GM19324 (cell line): Measurements from ENCODE around the gene USP7.
A peak's percentile ranks its signal among the peaks of the same experiment; 100 is the strongest.
"Not testable (repeated sequence)": the region's sequence is repeated elsewhere in the genome, so short reads cannot be mapped to it uniquely, and the experiment has no call there.

Source experiments
- ATAC-seq: cut with Tn5 transposase; IDR thresholded peaks from one replicate; pipeline ENCODE4 v1.9.1; 2021; ENCODE audit warnings: mild to moderate bottlenecking, moderate library complexity; ENCODE audit not compliant: unreplicated experiment, low FRiP score

USP7 gene

DNA sequence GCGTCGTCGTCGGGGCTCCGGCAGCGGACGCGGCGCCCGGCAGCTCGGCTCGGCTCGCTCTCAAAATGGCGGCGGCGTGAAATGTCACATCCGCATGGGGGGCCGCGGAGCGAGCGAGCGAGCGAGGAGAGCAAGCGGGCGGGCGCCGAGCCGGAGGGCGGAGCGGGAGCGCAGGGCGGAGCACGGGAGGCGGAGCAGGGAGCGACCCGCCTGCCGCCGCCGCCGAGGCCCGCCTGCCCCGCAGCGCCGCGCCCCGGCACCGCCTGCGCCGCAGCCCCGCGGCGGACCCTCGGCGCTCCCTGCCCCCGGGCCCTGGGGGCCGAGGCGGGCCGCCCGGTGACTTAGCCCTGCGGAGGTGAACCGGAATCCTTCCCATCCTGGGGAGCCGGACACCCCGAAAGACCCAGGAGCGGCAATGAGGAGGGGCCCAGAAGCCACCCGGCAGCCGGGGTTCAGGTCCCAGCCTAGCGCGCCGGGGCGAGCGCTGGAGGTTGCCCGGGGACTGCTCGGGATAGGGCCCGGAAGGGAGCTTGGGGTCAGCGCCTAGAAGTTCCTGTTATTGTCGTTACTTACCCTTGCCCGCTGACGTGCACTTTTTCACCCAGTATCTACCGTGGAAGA is at the start of gene USP7:
Gene USP7 (minus strand): TSS at position 86 of the 621 bp plus-strand sequence. CDS start 621 bp downstream, outside the sequence.
- peak; percentile 81 for ATAC-seq

DNA sequence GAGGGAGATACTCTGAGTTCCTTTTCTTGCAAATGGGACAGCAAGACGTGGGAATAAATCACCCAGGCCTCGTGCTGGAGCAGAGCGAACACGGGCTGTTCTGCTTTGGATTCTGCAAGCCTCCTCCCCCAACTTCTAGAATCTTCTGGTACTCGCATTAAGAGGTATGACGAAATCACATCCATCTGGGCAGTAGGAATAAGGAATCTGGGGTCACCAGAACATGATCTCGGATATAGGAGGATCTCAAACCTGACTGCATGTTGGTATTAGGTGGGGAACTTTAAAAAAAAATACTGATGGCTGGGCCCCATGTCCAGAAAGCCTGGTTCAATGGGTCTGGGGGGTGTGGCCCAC is 49.8 kb upstream of the USP7 start:
- no peak for ATAC-seq

DNA sequence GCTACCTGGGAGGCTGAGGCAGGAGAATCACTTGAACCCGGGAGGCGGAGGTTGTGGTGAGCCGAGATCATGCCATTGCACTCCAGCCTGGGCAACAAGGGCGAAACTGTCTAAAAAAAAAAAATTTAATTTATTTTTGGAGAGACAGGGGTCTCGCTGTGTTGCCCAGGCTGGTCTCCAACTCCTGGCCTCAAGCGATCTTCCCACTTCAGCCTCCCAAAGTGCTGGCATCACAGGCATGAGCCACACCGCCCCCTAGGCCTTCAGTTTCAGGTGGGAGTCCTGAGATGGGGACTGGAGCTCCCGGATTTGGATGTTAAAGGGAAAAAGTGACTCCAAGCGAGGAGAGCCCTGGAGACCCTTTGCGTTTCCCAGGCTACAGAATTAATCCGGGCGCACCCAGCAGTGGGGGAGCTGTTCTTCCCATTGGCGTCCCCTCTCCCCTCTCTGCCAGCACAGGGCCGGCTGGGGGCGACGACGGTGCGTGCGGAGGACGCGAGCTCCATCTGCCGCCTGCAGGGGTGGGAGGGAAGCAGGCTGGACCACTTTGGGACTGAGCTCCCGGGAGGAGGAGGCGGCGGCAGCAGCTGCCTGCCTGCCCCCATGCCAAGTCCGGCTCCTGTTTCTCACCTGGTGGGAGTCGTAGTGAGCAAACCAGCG is 49.3 kb upstream of the USP7 start:
- ATAC-seq: no peak

DNA sequence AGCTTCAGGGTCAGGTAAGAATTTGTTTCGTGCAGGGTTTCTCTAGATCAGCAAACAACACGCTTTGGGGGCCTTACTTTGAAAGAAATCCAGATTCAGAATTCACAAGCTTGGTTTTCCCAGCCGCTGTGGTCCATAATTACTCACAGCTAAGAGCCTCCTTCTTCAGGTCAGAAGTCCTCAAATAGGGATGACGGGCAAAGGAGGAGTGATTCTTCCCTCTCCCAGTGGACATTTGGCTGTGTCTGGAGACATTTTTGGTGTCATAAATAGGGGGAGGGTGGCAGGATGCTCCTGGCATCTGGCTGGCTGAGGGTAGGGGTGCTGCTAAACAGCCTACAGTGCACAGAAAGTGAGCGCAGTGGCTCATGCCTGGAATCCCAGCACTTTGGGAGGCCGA is 48.6 kb upstream of the USP7 start:
- no peak for ATAC-seq

DNA sequence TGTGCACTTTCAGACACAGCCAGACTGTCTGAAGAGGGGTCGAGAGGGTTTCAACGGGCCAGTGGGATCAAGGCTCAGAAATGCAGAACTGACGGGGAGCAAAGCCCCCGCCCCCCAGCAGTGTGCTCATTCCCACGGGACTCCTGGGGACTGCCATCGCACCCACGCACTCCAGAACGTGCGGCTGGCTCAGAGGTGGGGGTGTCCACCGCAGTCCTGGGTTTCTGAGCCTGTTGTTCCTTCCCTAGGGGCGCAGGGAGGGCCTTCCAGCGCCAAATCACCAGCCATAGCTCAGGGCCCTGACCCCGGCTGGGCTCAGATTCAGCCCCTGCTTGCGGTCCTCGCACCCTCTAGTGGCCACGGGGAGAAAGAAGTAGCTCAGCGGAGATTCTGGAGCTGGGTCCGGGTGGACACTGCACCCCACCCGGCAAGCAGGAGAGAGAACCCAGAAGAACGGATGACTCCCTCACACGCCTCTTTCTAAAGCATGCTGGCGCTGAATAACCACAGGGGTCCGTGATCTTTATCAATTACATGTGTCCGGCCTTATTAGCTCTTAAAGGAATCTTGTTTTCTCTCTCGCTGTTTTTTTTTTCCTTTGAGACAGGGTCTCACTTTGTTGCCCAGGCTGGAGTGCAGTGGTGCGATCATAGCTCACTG is 45.0 kb upstream of the USP7 start:
- ATAC-seq: peak; percentile 84

DNA sequence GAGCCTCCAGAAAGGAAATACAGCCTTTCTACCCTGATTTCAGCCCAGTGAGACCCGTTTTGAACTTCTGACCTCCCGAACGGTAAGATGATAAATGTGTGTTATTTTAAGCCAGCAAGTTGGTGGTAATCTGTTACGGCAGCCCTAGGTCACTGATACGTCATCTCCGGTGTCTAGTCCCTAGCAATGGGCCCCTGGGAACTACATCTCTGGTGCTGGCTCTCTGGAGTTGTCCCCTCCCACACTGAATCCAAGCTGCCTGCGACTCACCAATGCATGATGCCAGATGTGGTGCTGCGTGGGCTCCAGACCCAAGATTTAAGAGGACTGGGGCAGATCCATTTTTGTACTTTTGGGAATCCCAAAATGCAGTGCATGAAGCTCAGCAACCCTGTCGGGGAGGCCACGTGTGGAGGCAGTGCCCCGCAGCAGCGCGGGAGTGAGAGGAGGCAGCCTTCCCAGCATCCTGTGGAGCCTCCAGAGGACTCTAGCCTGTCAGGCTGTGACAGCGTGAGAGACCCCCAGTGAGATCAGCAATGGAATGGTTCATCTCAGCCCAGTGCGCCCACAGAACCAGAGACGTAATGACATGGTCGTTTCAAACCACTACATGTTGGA is 43.6 kb upstream of the USP7 start:
- ATAC-seq: no peak

DNA sequence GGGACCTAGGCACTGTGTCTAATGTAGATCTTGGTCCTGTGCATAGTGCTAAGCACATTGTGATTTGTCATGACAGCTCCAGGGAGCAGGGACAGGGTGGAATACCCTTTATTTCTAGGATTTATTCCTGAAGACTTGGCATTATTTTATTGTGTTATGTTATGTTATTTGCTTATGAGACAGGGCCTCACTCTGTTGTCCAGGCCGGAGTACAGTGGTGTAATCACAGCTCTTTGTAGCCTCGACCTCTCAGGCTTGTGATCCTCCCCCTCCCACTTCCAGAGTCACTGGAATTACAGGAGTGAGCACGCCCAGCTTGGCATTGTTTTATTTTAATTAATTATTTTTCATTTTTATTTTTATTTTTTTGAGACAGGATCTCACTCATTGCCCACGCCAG is 40.5 kb upstream of the USP7 start:
- no peak for ATAC-seq

DNA sequence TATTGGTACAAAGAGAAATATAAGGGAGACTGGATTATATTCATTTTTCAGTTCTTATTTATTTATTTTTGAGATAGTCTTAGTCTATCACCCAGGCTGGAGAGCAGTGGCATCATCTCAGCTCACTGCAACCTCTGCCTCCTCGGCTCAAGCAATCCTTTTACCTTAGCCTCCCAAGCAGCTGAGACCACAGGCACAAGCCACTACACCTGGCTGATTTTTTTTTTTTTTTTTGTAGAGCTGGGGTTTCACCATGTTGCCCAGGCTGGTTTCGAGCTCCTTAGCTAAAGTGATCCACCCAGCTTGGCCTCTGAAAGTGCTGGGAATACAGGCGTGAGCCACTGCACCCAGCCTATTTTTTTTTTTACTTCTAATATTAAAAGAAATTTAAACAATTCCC is 40.1 kb upstream of the USP7 start:
- ATAC-seq: no peak

DNA sequence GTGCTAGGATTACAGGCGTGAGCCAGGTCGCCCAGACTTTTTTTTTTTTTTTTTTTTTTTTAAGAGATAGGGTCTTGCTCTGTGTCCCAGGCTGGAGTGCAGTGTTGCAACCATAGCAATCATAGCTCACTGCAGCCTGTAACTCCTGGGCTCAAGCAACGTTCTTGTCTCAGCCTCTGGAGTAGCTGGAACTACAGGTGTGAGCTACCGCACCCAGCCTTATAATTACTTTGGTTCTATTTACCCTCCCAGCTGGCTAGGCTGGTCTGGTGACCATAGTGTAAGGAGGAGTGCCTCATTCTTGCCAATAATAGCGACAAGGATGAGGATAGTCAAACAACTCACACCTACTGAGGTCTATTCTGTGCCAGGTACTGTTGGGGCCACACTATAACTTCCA is 39.6 kb upstream of the USP7 start:
- ATAC-seq: no peak

DNA sequence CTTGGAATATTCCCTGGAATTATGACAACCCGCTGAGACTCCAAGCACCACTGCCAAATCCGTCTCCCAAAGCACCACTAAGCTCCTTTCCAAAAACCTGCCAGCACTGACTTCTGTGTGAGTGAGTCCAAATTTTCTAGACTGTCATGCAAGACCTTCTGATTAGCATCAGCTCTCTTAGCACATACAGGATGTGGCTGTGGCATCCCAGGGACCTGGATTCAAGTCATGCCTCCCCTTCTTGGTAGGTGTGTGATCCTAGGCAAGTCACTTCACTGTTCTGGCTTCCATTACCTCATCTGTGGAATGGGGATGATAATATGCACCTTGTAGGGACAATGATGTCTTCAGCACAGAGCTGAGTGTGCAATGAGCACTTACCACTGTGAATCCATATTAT is 38.3 kb upstream of the USP7 start:
- no peak for ATAC-seq

DNA sequence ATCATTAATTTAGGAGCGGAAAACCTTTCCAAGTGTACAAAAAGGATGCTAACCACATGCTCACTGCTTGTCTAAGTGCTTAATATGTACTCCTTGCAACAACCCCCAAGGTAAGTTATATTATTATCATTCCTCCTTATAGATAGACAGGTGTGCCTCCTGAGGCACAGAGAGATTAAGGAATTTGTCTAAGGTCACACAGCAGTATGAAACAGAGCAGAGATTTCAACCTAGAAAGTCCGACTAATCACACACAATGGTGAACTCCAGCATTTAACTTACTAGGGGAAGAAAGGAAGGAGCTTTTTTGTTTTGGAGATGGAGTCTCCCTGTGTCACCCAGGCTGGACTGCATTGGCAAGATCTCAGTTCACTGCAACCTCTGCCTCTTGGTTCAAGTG is 37.0 kb upstream of the USP7 start:
- no peak for ATAC-seq

DNA sequence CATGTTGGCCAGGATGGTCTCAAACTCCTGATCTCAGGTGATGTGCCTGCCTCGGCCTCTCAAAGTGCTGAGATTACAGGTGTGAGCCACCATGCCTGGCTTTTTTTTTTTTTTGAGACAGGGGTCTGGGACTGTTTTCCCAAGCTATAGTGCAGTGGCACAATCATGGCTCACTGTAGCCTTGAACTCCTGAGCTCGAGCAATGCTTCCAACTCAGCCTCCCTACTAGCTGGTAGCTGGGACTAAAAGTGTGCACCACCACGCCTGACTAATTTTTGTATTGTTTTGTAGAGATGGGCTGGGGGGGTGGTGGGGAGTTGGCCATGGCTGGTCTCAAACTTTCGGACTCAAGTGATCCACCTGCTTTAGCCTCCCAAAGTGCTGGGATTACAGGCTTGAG is 36.1 kb upstream of the USP7 start:
- no peak for ATAC-seq

DNA sequence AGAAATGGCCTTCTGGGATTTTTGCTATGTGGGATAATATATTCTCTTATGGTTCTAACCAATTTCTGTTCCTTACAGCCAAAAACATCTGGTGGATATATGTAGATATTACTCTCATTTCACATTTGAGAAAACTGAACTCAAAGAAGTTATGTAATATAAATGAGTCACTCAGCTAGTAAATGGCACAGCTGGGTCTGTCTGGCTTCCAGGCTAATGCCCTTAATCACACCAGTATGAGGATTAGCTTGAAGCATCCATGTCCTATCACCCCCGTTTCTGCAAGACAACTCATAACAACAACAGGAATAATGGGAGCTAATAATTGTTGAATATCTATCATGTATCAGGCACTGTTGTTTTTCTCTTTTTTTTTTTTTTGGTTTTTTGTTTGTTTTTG is 34.4 kb upstream of the USP7 start:
- ATAC-seq: no peak

DNA sequence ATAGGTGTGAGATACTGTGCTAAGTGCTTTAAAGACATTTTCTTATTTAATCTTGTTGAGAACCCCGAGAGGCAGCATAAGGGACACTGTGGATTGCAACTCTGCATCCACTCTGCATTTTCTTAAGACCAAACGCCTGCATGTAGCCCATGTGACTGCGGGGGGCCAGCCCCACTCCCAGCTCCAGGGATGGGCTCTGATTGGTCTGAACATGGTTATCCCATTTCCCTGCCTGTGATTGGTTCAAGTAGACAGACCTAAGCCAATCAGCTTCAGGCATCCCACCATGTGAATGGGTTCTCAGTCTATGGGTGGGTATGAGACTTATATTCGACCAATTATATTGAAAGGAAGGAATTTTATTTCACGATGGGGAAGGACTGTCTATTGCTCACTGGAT is 33.2 kb upstream of the USP7 start:
- no peak for ATAC-seq

DNA sequence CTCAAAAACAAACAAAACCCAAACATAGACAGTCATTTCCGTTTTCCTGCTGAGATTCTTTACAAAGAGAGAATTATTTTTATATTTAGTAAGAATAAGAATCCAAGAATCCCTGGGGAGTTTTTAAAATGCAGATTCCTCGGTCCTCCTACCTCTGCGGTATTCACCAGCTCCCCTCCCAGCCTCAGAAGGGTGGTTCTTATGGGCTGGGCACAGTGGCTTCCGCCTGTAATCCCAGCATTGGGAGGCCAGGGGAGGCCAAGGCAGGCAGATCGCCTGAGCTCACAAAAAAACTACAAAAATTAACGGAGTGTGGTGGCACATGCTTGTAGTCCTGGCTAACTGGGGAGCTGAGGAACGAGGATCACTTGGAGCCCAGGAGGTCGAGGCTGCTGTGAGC is 26.7 kb upstream of the USP7 start:
- no peak for ATAC-seq

DNA sequence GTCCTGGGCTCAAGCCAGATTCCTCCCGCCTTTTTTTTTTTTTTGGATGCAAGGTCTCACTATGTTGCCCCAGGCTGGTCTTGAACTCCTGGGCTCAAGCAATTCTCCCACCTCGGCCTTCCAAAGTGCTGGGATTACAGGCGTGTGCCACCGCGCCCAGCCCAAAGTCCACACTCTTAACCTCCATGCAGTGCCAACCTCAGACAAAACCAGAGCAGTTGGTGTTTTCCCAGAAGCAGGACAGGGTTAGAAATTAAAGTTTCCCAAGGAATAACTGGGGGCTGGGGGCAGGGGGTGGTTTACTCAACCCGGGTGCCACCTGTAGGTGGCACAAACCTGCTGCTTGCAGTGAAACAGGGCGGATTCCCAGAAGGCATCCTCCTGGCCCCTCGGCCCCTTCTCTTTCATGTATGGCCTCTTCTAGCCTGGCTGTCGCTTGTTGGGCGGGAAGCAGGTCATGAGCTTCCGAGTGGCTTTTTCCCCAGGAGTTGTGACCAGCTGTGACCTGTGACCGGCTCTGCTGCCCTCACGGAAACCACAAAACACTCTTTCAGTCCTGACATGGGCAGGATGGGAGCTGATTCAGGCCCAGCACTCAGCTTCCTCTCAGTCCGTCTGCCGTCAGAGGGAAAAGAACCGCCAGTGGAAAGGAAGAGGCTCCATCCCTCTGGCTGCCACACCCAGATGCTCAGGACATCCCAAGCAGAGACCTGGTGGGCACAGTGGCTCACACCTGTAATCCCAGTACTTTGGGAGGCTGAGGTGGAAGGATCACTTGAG is 25.6 kb upstream of the USP7 start:
- ATAC-seq: no peak

DNA sequence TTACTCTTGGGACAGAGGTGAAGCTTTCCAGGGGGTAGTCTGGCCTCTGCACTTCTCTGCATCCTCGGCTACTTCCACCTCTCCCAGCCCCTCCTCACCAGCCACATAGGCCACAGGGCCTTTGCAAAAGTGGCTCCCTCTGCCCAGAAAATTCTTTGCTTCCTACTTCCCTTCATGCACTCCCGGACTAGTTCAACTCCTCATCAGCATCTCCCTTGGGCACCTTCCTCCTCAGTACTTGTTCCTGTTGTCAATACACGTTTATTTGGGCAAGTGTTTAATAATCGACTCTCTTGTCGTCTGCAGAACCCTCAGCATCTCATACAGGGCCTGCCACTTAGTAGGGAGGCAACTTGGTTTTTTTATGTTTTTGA is 23.1 kb upstream of the USP7 start:
- ATAC-seq: no peak

DNA sequence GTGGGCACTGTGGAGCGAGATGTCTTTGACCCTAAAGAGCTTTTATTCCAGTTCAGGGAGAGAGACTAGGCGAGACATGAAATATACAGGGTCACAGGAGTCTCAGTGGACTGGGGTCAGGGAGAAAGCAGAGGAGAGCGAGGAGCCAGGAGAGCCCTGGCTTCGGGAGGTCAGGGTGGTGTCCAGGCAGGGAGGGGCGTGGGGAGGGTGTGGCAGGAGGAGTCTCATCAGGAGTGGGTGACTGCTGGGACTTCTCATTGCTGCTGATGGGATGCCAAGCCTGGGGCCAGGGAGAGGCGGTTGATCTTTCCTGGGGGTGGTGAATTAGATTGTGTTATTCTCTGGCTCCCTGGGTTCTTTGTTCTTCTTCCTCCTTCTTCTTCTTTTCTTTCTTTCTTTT is 22.4 kb upstream of the USP7 start:
- ATAC-seq: no peak

DNA sequence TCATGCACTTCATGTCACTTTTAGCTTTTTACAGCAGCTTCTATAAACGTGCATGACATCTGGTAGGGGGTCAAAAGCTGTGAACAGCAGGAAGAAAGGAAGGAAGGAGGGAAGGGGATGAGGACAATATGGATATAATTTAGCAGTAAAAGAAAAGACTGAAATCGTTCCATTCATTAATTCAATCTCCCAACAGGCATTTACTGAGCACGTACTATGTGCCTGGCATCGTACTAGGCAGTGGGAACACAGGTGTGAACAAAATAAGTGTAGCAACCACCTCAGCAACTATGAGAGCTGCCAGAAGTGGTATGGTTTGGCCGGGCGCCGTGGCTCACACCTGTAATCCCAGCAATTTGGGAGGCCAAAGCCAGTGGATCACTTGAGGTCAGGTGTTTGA is 19.1 kb upstream of the USP7 start:
- ATAC-seq: no peak

DNA sequence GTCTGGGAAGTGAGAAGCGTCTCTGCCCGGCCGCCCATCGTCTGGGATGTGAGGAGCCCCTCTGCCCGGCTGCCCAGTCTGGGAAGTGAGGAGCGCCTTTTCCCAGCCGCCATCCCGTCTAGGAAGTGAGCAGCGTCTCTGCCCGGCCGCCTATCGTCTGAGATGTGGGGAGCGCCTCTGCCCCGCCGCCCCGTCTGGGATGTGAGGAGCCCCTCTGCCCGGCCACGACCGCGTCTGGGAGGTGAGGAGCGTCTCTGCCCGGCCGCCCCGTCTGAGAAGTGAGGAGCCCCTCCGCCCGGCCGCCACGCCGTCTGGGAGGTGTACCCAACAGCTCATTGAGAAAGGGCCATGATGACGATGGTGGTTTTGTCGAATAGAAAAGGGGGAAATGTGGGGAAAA is 18.2 kb upstream of the USP7 start:
- ATAC-seq: not testable (repeated sequence)

DNA sequence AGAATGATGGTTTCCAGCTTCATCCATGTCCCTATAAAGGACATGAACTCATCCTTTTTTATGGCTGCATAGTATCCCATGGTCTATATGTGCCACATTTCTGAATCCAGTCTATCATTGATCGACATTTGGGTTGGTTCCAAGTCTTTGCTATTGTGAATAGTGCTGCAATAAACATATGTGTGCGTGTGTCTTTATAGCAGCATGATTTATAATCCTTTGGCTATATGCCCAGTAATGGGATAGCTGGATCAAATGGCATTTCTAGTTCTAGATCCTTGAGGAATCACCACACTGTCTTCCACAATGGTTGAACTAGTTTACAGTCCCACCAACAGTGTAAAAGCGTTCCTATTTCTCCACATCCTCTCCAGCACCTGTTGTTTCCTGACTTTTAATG is 12.5 kb upstream of the USP7 start:
- not testable (repeated sequence) for ATAC-seq
